Ovary (tissue), 9 donors: ENCODE measurements around the gene GP1BA. TPM values are rescaled to one million over a fixed set of nuclear protein-coding genes. Genes with fewer than 3 reads are reported as not detected.

Experiments
- DNase-seq, 5 donors: peaks; one replicate each; pipeline ENCODE4 v3.0.0-alpha.2; 2019 to 2020
- H3K27ac ChIP-seq, 2 donors: fragments of 200-600 bp; one replicate each; pipeline versions ENCODE4 v1.5.1 to v1.8.0; 2019 to 2022
- H3K27me3 ChIP-seq: fragments of 200-600 bp; one replicate; pipeline ENCODE4 v1.8.0; 2022
- H3K36me3 ChIP-seq: fragments of 200-600 bp; sonication (generic); one replicate; pipeline ENCODE4 v1.5.1; 2019
- H3K4me1 ChIP-seq: one replicate; pipeline ENCODE4 v1.8.1; 2013; ENCODE audit warnings: mild to moderate bottlenecking, moderate library complexity; ENCODE audit not compliant: insufficient read depth
- H3K4me3 ChIP-seq: fragments of 200-600 bp; sonication (generic); one replicate; pipeline ENCODE4 v1.5.1; 2017
- H3K9me3 ChIP-seq, 2 donors: fragments of 200-600 bp in 1 of 2; sonication (generic) in 1 of 2; one replicate each; pipeline versions ENCODE4 v1.5.1 to v1.8.1; 2013 to 2019; ENCODE audit warnings: mild to moderate bottlenecking in 1 of 2, moderate library complexity in 1 of 2
- EP300 ChIP-seq: sonication (generic); formaldehyde crosslinking; IDR thresholded peaks from one replicate; pipeline ENCODE4 v1.6.1; 2017; ENCODE audit warnings: antibody characterized with exemption
- POLR2A ChIP-seq: fragments of 450-650 bp; IDR thresholded peaks from one replicate; pipeline ENCODE4 v1.6.1; 2017; ENCODE audit warnings: antibody characterized with exemption, mild to moderate bottlenecking, moderate library complexity
- WGBS, 3 donors: extraction: QIAGEN DNeasy Blood & Tissue Kit in 1 of 3; methylation state at CpG; one replicate each; pipeline versions ENCODE4 v1.1.5 to v1.1.7; 2013 to 2017; 5-methylcytosine and 5-hydroxymethylcytosine counted together
- intact Hi-C, 4 donors: fragments of 100-400 bp; cut with DNase I; formaldehyde crosslinking; loops; one replicate each; pipeline versions ENCODE4 v1.11.0 to v1.15.1; 2022 to 2023
- polyA plus RNA-seq, 2 donors: library from polyadenylated mRNA; stranded (reverse); fragments of 200-250 nt in 1 of 2; fragments of 350-450 nt in 1 of 2; fragmentation: Illumina TruSeq in 1 of 2; extraction: RNeasy Lipid Tissue Mini Kit (QIAGEN cat#74804) in 1 of 2; gene quantifications; one replicate each; pipeline ENCODE4 v1.2.3, GENCODE V29; 2013 to 2014
- total RNA-seq, 7 donors: library from RNA; depleted of rRNA in 2 of 7; stranded (reverse); fragments of >200 nt in 2 of 7; fragmentation: NEBNext Ultra II Directional in 3 of 7; extraction: Animal tissue kit (Norgen Biotek cat#: 25700) in 3 of 7; gene quantifications; one replicate each; pipeline versions ENCODE4 v1.1.0 to v1.2.4, GENCODE V29; 2016 to 2023
- TF ChIP-seq, protein P1 (sequence below), 3 donors: fragments of 450-650 bp in 2 of 3; fragments of 200-600 bp in 1 of 3; IDR thresholded peaks; one replicate each; pipeline versions ENCODE4 v1.5.1 to v1.8.0; 2016 to 2022; ENCODE audit warnings: antibody characterized with exemption in 3 of 3, mild to moderate bottlenecking in 1 of 3
- donor health status: DM: no; HTN: no; CAD: no; lungs with moderate emphysema.
- donor health status: DM: no; HTN: no; CAD: no.
- donor health status: Bipolar disorder and iron deficiency.
- donor health status: DM: yes; HTN: yes; CAD: no.
- donor health status: DM: no; HTN: no; CAD: no.
- donor health status: DM: yes; HTN: yes; CAD: no.

Gene GP1BA
- total and polyA plus RNA-seq, 9 donors: 0.04 to 0.10 TPM; not detected in 7

DNA sequence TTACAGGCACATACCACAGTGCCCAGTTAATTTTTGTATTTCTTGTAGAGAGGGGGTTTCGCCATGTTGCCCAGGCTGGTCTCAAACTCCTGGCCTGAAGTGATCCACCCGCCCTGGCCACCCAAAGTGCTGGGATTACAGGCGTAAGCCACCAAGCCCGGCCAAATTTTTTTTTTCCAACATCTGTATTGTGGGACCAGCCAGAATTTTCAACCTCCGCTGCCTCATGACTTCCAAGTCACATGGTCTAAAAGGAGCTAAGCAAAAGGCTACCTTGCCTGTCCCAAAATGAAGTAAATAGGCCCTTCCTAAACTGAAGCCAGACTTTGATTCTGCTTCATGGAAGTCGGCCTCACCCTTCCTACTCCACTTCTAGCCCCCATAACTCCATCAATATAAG is 39.7 kb downstream of the GP1BA start:
- no peaks in the 10 kb centered on the region for H3K27me3 ChIP-seq
- DNase-seq: no peak
- intact Hi-C loops: no loop called here
- peaks cover 6% of the 10 kb centered on the region for H3K4me1 ChIP-seq
- 81 to 90% (median 86%) methylated on average over 6 of the region's 6 CpGs for WGBS, 3 donors
- TF ChIP-seq POLR2A (no peak), EP300 (no peak)
- TF ChIP-seq, protein P1, sequence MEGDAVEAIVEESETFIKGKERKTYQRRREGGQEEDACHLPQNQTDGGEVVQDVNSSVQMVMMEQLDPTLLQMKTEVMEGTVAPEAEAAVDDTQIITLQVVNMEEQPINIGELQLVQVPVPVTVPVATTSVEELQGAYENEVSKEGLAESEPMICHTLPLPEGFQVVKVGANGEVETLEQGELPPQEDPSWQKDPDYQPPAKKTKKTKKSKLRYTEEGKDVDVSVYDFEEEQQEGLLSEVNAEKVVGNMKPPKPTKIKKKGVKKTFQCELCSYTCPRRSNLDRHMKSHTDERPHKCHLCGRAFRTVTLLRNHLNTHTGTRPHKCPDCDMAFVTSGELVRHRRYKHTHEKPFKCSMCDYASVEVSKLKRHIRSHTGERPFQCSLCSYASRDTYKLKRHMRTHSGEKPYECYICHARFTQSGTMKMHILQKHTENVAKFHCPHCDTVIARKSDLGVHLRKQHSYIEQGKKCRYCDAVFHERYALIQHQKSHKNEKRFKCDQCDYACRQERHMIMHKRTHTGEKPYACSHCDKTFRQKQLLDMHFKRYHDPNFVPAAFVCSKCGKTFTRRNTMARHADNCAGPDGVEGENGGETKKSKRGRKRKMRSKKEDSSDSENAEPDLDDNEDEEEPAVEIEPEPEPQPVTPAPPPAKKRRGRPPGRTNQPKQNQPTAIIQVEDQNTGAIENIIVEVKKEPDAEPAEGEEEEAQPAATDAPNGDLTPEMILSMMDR (IDR thresholded peaks at IDR 0.05): no peak
- H3K4me3 ChIP-seq: no peak overlapping the region
- H3K9me3 ChIP-seq: no peaks in the 10 kb centered on the region
- H3K36me3 ChIP-seq: no peaks in the 10 kb centered on the region
- H3K27ac ChIP-seq: no peak overlapping the region

DNA sequence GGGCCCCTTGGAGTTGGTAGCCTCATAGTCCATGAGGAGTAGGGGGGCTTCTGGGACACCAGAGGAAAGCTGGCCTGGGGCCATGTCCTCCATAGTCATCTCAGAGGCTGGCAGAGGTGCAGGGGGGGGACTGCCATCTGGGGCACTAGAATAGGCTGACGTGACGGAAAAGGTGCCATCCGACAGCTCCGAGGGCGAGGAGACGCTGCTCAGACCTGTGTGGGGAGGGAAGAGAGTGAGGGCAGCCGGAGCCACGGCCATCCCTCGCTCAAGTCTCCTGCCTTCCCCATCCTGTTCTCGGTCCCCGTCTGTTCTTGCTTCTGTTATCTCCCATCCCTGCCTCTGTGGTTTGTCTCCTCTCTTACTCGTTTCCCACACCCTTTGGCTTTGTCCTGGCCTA is 40.2 kb downstream of the GP1BA start:
- Histone ChIP-seq H3K27ac (no peak overlapping the region), H3K36me3 (no peaks in the 10 kb centered on the region), H3K4me3 (no peak overlapping the region), H3K27me3 (no peaks in the 10 kb centered on the region), H3K4me1 (peaks cover 6% of the 10 kb centered on the region), H3K9me3 (no peaks in the 10 kb centered on the region)
- TF ChIP-seq, protein P1 (IDR thresholded peaks at IDR 0.05): no peak
- TF ChIP-seq EP300: no peak
- TF ChIP-seq POLR2A: no peak
- intact Hi-C loops: no loop called here
- 86 to 92% (median 88%) methylated on average over 12 of the region's 12 CpGs for WGBS, 3 donors
- no peak for DNase-seq

DNA sequence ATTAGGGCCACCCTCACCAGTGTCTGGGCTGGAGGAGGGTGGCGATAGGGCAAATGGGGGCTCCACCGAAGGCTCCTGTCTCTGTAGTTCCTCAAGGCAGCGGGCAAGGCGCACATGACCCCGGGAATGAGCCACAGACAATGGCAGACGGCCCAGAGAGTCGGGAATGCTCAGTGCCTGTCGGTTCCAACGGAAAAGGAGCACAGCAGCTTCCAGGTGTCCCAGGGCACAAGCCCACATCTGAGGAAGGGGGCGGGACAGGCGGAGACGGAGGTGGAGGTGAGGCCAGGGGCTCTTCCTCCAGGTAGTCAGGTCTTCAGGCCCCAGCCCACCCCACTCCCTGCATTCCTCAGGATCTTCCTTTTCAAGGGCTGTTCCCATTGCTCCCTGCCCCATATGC is 40.7 kb downstream of the GP1BA start:
- Histone ChIP-seq H3K9me3 (no peaks in the 10 kb centered on the region), H3K27ac (no peak overlapping the region), H3K27me3 (no peaks in the 10 kb centered on the region), H3K4me3 (no peak overlapping the region), H3K36me3 (no peaks in the 10 kb centered on the region), H3K4me1 (peaks cover 6% of the 10 kb centered on the region)
- intact Hi-C loops: no loop called here
- TF ChIP-seq POLR2A (no peak), EP300 (no peak)
- TF ChIP-seq, protein P1 (IDR thresholded peaks at IDR 0.05): no peak
- WGBS, 3 donors: 78 to 80% (median 78%) methylated on average over 12 of the region's 12 CpGs
- DNase-seq: no peak

DNA sequence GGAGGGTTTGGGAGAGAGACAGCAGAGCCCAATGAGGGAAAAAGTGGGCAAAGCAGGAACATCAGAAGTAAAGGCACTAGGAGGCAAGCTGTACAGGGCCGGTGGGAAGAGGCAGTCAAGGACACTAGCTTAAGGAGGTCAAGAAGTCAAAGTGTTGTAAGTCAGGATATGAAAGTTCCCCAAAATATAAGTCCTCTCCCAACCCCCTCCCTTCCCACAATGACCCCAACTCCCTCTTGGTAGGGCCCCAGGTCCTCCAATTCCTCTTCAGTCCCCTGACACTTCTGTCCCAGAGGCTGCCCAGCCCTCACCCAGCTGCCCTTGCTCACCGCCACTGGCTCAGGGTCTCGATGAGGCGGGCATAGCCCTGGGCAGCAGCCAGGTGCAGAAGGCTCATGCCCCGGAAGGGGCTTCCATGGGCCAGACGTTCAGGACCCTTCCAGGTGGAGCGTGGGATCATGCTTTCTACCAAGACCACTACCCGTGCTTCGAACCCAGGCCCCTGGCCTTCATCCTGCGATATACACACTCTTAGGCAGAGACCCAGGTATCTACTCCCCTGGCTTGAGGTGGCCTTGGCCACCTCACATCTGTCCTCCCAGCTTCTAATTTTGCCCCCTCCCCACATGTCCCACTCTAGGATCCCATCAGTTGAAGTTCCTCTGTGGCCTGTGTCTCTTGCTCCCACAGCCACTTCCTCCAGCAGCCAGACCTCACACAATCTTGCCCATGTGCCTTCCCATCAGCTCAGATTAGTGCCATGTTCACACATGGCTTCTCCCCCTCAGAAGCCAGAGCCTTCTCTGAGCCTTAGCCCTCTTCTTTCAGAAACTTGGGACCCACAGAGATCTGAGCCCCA is 41.4 kb downstream of the GP1BA start:
- no peaks in the 10 kb centered on the region for H3K36me3 ChIP-seq

DNA sequence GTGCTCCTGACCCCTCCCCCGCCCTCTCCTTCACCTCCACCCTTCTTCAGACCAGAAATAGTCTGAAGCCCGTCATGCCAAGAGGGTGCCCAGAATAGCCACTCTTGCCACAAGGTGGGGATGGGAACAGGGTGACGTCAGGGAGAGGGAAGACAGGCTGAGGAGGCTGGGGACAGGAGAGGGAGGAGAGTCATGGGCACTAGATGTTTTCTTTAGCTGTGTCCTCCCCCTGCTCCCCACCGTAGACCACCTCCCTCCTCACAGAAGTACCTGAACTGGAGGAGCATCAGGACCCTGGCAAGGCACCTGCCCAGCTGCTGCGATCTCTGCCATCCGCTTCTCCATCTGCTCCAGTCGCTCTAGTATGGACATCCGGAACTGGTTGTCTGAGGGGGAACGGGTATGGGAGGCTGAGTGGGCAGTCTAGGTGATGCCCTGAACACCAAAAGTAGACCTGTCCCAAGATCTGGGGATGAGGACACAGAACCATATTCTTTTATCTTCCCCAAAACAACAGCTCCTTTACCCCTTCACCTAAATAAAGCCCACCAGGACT is 42.1 kb downstream of the GP1BA start:
- Histone ChIP-seq H3K9me3 (no peaks in the 10 kb centered on the region), H3K36me3 (no peaks in the 10 kb centered on the region), H3K4me3 (no peak overlapping the region), H3K27ac (no peak overlapping the region), H3K27me3 (no peaks in the 10 kb centered on the region), H3K4me1 (no peaks in the 10 kb centered on the region)
- intact Hi-C loops: no loop called here
- TF ChIP-seq, protein P1 (IDR thresholded peaks at IDR 0.05): no peak
- TF ChIP-seq POLR2A (no peak), EP300 (no peak)
- 84 to 92% (median 87%) methylated on average over 9 of the region's 9 CpGs for WGBS, 3 donors
- DNase-seq: no peak

More for the DNA sequence above, 41.4 kb downstream of the GP1BA start:
- no peak for DNase-seq
- intact Hi-C loops: no loop called here
- no peak for TF ChIP-seq POLR2A
- WGBS, 3 donors: 78 to 82% (median 80%) methylated on average over 10 of the region's 10 CpGs
- peaks cover 4% of the 10 kb centered on the region for H3K4me1 ChIP-seq
- no peaks in the 10 kb centered on the region for H3K27me3 ChIP-seq
- H3K4me3 ChIP-seq: no peak overlapping the region
- no peak overlapping the region for H3K27ac ChIP-seq
- H3K9me3 ChIP-seq: no peaks in the 10 kb centered on the region
